H4 (cell line): ENCODE results near the gene EXOC6. TPM values are rescaled to one million over a fixed set of nuclear protein-coding genes. Genes with fewer than 3 reads are reported as not detected.
A peak's percentile ranks its signal among the peaks of the same experiment; 100 is the strongest.

Experiments used
- DNase-seq: peaks from one replicate; pipeline ENCODE4 v3.0.0-alpha.2; 2015; ENCODE audit warnings: low spot score
- total RNA-seq: library from RNA; depleted of rRNA; stranded (reverse); fragments of >200 nt; shearing (Covaris generic); gene quantifications from 2 replicates; pipeline ENCODE4 v1.2.3, GENCODE V29; 2014

The EXOC6 gene
- total RNA-seq, 1 experiment from 2014 or later: 8.8 TPM

DNA sequence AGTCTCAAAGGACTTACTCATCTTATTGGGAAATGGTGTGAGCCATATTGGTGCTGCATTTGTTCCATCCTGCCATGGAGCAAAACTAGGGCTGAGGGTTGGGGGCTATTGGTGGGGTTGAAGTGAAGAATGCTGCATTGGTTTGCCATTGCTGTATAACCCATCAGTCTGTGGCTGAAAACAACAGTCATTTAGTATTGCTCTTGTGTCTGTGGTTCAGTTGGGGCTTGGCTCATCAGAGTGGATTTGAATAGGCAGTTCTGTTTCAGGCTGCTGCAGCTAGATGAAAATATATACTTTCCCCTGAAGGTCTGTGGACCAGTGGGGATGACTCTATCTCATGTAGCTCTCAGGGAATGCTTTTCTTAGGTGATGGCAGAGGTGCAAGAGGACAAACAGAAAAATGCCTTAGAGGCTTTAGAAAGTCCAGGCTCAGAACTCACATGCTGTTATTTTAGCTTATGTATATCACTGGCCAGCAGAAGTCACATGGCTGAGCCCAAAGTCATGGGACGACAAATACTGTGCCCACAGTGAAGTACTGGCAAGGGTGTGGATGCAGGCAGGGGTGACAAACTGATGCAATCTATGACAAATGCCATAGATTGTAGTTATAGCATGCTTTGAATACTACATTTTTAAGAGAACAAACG, 15.2 kb upstream of the EXOC6 start:
- DNase-seq: no peak

DNA sequence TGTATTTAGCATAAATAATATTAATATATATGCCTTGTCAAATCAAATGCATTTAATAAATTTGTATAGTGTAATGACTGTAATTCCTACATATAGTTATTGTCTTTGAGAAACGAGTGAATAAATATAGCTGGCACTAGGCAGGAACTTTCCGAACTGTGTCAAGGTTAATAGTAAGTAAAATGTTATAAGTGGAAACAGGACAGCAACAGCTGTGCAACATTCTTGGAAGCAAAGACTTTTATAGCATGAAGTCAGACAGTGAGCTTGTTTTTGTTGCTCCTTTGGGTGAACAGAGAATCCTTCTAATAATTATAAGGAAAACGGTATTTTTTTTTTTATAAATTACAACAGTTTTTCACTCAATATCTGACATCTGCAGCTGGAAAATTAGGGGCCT, 14.0 kb upstream of the EXOC6 start:
- DNase-seq: no peak

DNA sequence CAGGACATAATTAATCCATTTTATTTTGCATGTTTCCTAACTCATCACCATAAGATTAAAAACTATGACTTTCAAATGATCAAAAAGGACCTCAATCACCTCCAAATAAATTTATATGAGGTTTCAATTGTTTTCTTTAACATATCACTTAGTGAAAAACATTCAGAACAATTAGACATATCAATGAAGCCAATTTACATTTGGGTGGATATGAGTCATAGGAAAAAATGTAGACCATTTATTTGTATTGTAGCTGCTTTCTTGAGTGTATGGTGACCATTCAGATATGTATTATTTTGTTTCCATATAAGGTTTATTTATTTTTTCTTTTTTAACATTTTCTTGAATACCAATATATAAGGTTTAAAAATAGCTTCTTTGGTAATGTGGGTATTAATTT, 13.3 kb upstream of the EXOC6 start:
- DNase-seq: no peak

DNA sequence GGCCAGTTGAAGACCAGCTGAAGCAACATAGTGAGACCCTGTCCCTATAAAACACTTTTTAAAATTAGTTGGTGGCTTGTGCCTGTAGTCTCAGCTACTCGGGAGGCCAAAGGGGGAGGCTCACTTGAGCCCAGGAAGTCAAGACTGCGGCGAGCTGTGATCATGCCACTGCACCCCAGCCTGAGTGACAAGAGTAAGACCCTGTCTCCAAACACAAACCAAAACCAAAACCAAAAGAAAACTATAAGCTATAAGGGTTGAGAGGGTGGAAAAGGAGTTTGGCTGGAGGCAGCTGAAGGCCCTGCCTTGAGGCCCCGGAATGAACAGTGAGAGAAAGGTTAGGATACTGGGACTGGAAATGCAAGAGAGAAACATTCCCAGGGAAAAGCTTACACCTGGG, 10.9 kb upstream of the EXOC6 start:
- no peak for DNase-seq

DNA sequence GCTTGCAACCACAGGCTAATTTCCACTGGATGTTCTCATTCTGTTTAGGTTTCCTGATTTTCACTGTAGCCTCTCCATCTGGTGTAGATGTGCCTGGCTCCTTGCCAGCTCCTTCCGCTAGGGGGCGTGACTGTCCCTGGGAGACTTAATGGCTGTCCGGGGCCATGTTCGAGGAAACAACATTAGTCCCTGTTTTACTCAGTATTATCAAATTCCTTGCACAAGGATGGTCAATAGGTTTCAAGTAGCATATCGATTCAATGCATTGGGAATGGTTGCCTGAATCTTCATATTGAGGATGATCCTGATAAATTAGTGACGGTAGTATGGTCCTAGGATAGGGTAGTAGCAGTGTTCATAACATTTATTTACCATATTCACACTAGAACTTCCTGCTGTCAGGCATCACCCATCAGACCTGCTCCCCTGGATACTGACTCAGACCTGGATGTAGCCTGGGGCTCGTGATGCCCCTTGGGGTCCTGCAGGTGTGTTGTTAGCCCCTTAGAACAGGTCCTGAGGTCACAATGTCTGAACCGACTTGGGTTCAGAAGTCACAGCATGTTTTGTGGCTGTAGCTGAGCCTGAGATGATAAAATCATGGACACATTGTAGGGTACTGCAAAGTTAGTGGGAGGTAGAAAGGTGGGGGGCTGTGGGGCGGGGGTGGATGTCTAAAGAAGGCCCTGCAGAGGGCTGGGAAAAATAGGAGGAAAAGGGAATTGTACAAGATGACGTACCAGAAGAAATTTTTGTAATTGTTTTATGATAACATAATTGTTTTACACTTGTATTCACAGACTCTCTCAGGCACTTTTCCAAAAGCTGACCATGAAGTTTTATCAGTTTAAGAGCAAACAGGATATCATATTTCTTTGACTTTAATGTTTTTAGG, 8.9 kb upstream of the EXOC6 start:
- peak; percentile 82 for DNase-seq

DNA sequence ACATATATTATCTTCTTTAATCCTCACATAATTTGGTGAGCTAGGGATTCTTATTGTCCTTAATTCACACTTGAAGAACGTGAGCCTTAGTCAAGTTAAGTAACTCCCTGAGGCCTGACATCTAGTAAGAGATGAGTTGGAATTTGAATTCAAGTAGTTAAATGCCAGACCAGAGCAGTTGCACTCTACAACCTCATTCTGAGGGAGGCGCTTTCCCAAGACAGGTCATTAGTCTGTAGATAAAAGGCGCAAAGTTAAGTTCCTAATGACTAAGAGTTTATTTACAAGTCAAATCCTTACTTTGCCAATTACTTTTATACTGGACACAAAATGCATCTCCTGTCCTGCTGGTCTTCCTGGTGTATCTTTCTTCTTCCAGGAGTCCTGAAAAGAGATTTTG, 3.6 kb upstream of the EXOC6 start:
- no peak for DNase-seq

DNA sequence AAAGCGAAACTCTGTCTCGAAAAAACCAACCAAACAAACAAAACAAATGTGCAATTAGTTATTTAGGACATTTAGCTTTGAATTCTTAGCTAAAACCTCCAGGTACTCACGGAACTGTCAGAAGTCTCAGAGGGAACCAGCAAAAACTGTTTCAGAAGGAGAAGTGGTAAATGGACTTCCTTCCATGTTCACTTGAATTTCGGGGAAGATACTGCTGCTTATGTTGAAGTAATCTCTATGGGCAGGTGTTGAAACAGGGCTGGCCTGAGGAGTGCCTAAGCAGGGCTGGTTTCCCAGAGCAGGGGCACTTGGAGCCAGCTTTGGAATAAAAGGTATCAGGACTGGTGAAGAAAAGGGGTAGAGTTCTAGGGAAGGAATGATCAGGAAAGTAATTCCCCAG, 2.4 kb upstream of the EXOC6 start:
- no peak for DNase-seq

DNA sequence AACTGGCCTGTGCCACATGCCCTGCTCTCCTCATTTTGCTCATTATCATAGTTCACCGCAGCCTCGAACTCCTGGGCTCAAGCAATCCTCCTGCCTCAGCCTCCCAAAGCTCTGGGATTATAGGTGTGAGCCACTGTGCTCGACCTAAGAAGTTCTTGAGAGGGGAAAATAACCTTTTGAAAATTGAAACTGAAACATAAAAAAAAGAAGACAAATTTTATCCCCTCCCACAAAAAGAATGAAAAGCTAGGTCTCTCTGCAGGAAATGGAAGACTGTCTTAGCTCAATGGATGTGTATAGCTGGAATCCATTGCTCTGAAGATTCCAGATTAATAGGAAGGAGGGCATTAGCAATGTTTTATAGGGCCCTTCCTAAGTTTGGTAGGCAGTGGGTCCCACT, 2.0 kb upstream of the EXOC6 start:
- no peak for DNase-seq

DNA sequence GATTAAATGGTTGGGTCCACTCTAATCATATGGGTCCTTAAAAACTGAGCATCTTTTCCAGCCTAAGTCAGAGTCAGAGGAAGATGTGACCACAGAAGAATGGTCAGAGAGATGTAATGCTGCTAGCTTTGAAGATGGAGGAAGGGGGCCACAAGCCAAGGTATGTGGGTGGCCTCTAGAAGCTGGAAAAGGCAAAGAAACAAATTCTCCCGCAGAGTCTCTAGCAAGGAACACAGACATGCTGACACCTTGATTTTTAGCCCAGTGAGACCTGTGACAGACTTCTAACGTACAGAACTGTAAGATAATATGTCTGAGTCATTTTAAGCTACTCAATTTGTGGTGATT, 1.5 kb upstream of the EXOC6 start:
- DNase-seq: peak; percentile 49

DNA sequence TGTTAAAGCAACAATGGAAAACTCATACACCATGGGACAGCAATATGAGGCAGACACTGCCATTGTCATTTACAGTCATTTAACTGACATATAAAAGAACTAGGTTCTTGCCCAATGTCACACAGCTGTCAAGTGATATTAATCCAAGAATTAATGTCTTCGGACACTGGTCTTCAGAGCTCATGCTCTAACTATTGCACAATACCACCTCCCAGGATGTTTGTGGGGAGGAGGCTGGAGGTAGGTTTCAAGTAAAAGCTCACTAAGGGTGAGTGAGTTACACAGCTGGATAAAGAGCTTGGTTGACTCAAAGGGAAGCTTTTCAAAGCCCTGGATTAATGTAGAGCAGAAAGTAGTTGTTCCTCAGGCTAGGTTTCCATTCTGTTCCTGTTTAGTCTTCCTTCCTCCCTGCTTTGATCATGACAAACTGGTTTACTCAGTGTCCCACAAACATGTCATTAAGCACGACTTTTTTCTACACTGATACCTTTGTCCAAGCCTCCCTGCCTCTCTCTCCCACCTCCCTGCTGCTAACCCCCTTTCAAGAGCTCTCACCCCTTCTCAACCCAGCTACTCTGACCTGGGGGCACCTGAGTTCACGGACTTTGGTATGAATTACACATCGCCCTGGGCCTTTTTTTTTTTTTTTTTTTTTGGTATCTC, 987 bp upstream of the EXOC6 start:
- peak; percentile 35 for DNase-seq

DNA sequence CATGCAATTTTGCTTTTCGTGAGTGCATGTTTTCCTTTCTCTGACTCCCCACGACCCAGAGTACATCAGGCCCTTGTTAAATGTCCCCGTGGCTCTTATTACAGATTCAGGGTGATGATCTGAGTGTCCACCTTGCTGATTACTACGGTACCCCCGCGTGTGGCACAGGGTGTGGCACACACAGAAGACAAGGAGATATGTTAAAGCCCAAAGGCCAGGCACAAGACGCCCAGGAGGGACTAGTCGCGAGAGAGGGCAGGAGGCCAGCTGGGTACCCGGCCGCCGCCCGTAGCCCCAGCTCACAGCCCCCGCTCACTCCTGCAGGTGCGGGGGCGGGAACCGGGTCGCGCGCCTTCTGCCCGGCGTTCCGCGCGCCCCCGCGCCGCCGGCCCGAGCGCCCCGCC, 281 bp upstream of the EXOC6 start:
- DNase-seq: no peak

DNA sequence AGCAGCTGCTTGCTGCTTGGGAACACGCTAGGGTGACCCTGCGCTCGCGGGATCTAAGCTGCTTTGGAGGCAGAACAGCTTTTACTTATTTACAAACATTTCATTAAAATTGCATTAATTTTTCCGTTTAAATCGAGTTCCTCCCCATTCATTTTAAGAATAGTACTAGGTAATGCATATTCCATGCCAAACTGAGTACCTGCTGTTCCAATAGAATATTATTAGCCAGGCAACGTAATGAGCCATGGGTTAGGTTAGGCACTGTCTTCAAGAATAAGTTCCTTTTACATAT, 860 bp downstream of the EXOC6 start:
- DNase-seq: no peak

DNA sequence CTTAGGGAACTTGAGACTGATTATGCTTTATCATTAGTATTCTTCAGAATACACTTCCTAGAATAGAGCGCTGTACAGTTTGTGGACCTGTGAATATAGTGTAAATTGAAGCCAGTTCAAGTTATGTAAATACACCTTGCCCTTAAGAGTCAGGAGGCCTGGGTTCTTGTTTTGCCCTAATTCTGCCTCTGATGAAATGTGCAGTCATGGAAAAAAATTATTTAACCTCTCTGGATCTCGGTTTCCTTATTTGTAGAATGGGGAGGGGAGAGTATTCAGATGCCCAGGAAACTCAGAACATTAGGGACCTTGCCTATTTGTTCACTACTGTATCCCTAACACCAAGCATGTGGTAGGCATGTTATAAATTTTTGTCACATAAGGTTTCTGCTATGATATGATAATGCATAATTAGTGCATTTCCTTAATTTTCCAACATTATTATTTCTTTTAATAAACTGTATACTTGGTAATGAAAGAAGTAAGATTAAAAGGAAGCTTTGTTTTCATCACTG, 1.3 kb downstream of the EXOC6 start:
- no peak for DNase-seq

DNA sequence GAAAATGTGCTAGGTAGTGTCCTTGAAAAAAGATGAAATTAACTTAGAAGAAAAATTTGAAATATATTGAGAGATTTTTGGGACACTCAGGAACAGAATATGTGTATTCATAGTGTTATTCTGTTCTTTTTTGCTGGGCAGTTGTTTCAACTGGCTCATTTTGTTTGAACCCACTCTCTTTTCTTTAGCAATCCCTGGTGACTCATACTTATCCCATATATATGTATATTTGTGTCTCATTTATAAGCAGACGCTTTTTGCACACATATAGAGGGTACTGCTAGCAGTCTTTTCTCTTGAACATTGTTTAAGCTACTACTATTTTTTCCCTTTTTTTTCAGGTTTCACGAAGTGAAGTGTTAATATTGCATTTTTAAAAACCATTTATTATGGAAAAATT, 1.9 kb downstream of the EXOC6 start:
- no peak for DNase-seq

DNA sequence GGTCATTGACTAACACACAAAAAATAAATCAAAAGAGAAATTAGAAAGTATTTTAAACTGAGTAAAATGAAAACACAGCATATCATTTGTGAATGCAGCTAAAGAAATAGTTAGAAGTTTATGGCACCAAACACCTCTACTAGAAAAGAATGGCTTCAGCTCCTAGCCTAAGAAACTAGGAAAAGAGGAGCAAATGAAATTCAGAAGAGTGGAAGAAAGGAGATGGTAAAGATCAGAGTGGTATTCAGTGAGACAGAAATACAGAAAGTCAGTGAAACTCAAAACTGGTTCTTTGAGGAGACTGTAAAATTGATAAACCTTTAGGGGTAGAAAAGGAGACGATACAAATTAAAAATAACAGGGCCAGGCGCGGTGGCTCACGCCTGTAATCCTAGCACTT, 2.7 kb downstream of the EXOC6 start:
- no peak for DNase-seq

DNA sequence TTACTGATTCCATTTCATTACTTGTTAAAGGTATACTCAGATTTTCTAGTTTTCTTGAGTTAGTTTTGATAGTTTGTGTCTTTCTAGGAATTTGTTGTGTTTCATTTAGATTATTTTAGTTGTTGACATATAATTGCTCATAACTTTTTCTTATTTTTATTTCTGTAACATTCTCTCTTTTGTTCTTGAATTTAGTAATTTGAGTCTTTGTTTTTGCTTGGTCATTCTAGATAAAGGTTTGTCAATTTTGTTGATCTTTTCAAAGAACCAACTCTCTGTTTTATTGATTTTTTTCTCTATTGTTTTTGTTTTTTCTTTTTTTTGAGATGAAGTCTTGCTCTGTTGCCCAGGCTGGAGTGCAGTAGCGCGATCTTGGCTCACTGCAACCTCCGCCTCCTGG, 7.2 kb downstream of the EXOC6 start:
- DNase-seq: no peak

DNA sequence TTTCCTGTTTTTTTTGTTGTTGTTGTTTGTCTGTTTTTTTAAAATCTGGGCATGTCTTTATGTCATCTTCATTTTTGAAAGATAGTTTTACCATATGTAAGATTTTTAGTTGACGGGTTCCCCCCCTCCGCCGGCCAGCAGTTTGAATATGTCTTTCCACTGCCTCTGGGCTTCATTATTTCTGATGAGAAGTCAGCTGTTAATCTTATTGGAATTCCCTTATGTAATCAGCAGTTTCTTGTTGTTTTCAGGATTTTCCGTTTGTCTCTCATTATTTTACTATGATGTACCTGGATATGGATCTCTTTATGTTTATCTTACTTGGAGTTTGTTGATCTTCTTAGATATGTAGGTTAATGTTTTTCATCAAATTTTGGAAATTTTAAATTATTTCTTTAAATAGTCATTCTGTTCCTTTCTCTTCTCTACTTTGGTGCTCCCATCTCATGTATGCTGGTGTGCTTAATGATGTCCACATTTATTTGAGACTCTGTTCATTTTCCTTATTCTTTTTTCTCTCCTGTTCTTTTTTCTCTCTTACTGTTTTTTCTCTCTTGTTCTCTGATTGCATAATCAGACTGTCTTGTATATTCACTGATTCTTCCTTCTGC, 9.7 kb downstream of the EXOC6 start:
- no peak for DNase-seq

DNA sequence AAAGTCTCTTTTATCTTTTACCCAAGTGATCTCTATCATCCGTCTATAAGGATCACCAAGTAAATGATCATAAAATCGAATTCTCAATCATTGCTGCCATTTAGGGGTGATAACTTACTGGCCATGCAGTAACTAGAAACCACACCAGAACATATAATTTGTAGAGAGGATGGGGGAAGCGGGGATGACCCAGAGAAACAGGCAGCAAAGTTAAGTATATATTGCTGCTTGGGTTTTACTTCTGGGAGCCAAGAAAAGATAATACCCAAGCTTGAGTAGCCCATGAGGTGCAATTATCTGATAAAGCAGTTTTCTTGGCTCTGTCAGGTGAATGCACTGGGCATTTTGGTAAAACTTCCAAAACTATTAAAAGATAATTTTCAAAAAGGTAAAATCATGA, 18.9 kb downstream of the EXOC6 start:
- DNase-seq: no peak

DNA sequence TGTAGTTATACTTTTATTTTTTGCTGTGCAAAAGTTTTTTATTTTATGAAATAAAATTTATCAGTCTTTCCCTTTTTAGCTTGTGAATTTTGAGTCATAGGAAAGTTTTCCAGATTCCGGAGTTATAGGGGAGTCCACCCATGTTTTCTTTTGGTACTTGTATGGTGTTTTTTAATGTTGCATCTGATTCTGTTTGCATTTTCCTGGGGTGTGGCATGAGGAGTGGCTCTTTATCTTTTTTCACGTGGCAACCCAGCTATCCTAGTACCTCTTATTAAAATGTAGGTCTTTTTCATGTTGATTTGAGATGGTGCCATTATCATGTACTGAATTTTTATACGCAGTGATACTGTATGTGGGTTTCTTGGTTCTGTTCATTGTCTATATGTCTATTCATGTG, 19.7 kb downstream of the EXOC6 start:
- DNase-seq: no peak

DNA sequence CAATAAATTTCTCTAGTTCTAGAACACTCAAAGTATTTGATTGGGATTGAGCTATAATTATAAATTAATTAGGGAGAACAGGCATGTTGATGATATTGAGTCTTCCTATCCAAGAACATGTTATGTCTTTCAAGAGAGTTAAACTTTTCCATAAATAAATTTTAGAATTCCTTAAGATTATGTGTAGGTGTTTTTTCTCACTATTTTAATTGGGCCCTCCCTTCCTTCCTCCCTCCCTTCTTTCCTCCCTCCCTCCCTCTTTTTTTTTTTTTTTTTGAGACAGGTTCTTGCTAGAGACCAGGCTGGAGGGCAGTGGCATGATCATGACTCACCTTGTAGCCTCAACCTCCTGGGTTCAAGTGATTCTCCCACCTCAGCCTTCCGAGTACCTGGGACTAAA, 20.2 kb downstream of the EXOC6 start:
- no peak for DNase-seq

DNA sequence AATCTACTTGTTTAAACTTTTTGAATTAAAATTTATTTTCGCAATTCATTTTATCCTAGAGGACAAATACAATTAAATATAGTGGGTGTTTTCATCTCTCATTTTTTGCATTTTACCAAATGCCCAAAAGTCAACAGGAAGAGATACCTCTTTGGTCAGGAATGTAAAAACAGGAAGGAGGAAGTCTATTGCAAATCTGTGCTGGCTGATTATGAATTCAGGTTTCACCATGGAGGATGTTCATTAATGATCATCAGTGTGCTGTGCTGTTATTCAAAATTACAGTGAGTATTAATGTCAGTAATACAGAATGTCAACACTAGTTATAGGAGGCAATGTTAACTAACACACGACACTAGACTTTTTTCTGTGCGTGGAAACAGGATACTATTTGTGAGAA, 24.7 kb downstream of the EXOC6 start:
- no peak for DNase-seq

DNA sequence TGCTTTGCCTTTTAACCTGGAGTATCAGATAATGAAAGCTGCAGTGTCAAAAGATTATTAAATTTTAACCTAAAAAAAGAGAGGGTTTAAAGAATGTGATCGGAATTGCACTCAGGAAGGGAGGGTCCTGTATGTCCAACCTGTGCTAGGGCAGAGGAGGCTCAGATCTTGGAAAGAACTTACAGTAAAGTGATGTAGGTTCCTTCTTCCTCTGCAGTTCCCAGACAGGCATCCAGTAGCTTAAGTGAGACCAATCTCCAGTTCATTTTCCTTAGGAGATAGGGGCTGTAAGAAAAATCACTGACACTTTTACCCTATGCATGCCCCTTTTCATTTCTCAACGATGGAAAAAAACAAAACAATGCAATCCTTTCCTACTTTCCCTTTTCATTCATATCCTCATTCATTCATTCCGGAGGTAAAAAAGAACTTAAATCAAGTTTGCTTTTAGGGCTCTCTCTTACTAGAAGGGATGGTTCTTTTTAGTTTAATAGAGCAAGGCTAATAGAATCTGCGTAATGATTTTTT, 28.3 kb downstream of the EXOC6 start:
- DNase-seq: no peak
